ENCODE measurements around the gene ZBTB48.
"Not testable (repeated sequence)": the region's sequence is repeated elsewhere in the genome, so short reads cannot be mapped to it uniquely, and the experiment has no call there.

ZBTB48 gene

DNA sequence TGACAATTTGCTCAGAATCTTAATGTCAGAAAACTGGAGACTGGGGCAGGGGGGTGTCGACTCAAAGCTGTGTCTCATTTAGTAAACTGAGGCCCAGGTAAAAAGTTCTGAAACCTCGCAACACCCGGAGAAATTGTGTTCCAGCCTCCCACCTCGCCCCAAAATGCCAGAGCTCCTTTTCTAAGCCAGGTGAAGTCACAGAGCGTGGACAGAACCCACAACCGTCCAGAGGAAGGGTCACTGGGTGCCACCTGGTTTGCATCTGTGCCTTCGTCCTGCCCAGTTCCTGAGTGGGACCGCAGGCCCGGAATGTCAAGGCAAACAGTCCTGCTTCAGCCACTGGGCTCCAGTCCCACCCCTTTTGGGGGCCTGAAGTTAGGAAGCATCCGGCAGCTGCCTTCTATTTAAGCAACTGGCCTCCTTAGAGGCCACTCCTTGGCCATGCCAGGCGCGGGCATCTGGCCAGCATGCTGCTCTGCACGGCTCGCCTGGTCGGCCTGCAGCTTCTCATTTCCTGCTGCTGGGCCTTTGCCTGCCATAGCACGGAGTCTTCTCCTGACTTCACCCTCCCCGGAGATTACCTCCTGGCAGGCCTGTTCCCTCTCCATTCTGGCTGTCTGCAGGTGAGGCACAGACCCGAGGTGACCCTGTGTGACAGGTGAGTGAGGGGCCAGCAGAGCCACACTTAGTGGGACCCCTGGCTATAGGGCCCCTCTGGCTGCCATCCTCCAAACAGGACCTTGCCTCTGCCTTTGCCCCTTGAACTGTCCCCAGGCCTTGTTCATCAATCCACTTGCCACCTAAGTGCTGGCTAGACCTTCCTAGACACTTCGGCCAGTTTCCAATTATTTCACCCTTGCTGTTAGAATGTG is 24.7 kb upstream of the ZBTB48 start, which contains the start of gene TAS1R1:
TAS1R1 (plus strand) TSS at position 401 of the 872 bp plus-strand sequence; CDS start at position 468, 67 bp downstream.
- DNase-seq = no peak
- TF ChIP-seq GATA1 (IDR thresholded peaks at IDR 0.05; ENCODE audit: low read depth, low read length) (no peak), POLR2A (IDR thresholded peaks at IDR 0.05; ENCODE audit: low read length) (no peak)

GRCh38 chr1:6557597-6557996 is 22.2 kb upstream of the ZBTB48 start:
- DNase-seq = no peak
- TF ChIP-seq GATA1 (IDR thresholded peaks at IDR 0.05; ENCODE audit: low read depth, low read length) = no peak

GRCh38 chr1:6559161-6559560 is 20.6 kb upstream of the ZBTB48 start:
- not testable (repeated sequence) for DNase-seq

DNA sequence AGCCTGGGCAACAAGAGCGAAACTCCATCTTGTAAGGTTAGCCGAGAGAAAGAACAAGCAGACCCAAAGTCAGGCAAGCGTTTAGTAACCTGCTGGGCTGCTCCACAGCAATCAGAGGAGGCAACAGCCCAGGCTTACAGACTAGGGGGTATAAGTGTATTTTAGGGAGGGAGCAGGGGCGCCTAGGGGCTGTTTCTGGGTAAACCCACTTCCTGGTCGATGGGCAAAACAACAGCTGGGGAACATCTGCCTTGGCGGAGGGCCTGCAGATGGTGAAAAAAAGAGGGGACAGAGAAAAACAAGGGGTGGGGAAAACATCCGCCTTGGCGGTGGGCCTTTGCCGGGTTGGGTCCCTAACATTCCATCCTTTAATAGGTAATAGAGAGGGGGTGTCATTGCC is 19.5 kb upstream of the ZBTB48 start:
- no peak for DNase-seq
- no peak for TF ChIP-seq GATA1 (IDR thresholded peaks at IDR 0.05; ENCODE audit: low read depth, low read length)
- no peak for TF ChIP-seq POLR2A (IDR thresholded peaks at IDR 0.05; ENCODE audit: low read length)

GRCh38 chr1:6569033-6569432 is 10.8 kb upstream of the ZBTB48 start:
- TF ChIP-seq GATA1 (IDR thresholded peaks at IDR 0.05; ENCODE audit: low read depth, low read length) (no peak), POLR2A (IDR thresholded peaks at IDR 0.05; ENCODE audit: low read length) (no peak)
- DNase-seq = no peak

- DNase-seq = no peak
- no peak for TF ChIP-seq POLR2A (IDR thresholded peaks at IDR 0.05; ENCODE audit: low read length)
- no peak for TF ChIP-seq GATA1 (IDR thresholded peaks at IDR 0.05; ENCODE audit: low read depth, low read length)
These were observed 9.7 kb upstream of the ZBTB48 start for GRCh38 chr1:6570100-6570499.

DNA sequence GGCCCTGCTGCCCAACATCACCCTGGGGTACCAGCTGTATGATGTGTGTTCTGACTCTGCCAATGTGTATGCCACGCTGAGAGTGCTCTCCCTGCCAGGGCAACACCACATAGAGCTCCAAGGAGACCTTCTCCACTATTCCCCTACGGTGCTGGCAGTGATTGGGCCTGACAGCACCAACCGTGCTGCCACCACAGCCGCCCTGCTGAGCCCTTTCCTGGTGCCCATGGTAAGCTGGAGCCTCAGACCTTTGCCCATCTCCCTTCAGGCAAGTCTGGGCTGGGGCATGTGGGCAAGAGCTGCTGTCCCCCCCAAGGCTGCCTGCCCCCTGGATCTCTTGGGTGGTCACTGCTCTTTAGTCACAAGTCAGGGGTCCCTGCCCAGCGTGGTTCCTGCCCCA is 8.8 kb upstream of the ZBTB48 start:
- TF ChIP-seq POLR2A (IDR thresholded peaks at IDR 0.05; ENCODE audit: low read length) = no peak
- DNase-seq = no peak

DNA sequence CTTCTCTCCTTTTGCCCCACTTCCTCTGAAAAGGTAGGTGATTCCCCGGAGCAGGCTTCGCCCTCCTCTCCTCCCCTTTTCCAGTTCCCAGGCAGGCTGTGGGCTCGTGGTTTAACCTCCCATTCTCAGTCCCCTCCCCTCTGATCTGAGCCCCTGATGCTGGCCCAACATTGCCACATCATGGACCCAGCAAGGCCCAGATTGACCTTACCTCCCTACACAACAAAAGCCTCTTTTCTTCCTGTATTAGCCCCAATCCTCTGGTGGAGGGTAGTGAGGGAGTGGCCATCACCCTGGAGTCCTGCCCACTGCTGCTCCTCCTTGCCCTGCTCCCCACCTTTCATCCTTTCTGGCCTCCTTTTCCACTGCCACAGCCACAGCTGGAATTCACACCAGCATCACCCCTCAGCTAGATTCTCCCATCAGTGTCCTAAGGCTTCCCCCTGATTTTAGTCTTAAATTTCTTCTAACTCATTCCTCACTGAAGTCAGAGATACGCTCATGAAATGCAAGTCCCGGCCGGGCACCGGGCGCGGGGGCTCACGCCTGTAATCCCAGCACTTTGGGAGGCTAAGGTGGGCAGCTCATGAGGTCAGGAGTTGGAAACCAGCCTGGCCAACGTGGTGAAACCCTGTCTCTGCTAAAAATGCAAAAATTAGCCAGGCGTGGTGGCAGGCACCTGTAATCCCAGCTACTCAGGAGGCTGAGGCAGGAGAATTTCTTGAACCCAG is 7.0 kb upstream of the ZBTB48 start:
- no peak for DNase-seq
- TF ChIP-seq GATA1 (IDR thresholded peaks at IDR 0.05; ENCODE audit: low read depth, low read length) (no peak), POLR2A (IDR thresholded peaks at IDR 0.05; ENCODE audit: low read length) (no peak)

GRCh38 chr1:6574025-6574620 is 5.7 kb upstream of the ZBTB48 start:
- TF ChIP-seq GATA1 (IDR thresholded peaks at IDR 0.05; ENCODE audit: low read depth, low read length) = no peak
- TF ChIP-seq POLR2A (IDR thresholded peaks at IDR 0.05; ENCODE audit: low read length) = no peak
- no peak for DNase-seq

GRCh38 chr1:6574818-6575217 is 5.0 kb upstream of the ZBTB48 start:
- no peak for DNase-seq
- TF ChIP-seq POLR2A (IDR thresholded peaks at IDR 0.05; ENCODE audit: low read length) = no peak
- TF ChIP-seq GATA1 (IDR thresholded peaks at IDR 0.05; ENCODE audit: low read depth, low read length) = no peak

DNA sequence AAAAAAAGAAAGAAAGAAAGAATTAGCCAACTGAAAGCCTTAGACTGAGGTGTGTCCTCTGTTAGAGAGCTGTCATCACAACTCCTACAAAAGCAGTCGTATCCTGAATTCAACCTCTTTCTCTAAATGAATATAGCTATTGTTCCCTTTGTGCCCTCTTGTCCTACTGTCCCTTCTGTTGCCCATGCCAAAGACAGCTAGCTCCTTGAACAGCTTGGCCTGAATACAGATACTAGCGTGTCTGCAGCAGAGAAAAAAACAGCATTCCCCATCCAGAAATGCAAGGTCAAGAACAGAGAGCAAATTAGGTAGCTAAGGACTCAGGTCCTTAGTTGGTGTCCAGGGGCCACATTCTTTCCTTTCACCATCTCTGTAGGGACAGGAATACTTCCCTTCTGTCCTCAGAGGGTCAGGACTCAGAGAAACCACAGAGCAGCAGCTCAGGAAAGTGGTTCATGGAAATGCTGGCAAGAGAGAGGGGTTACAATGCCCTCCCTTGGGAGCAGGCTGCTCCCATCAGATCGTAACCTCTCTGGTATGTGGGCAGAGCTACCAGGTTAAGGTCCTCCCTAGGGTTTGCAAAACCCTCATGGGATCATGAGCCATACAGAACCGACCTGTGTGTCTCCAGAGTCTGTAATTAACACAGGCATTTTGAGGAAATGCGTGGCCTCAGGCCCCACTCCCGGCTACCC is 1.8 kb upstream of the ZBTB48 start:
- no peak for DNase-seq

DNA sequence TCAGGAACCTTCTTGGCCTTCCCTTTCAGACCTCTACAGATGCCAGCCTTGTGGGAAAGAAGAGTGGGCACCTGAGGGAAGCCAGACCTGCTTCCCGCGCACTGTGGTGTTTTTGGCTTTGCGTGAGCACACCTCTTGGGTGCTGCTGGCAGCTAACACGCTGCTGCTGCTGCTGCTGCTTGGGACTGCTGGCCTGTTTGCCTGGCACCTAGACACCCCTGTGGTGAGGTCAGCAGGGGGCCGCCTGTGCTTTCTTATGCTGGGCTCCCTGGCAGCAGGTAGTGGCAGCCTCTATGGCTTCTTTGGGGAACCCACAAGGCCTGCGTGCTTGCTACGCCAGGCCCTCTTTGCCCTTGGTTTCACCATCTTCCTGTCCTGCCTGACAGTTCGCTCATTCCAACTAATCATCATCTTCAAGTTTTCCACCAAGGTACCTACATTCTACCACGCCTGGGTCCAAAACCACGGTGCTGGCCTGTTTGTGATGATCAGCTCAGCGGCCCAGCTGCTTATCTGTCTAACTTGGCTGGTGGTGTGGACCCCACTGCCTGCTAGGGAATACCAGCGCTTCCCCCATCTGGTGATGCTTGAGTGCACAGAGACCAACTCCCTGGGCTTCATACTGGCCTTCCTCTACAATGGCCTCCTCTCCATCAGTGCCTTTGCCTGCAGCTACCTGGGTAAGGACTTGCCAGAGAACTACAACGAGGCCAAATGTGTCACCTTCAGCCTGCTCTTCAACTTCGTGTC is 995 bp upstream of the ZBTB48 start:
- TF ChIP-seq GATA1 (IDR thresholded peaks at IDR 0.05; ENCODE audit: low read depth, low read length) (no peak), POLR2A (IDR thresholded peaks at IDR 0.05; ENCODE audit: low read length) (no peak)
- DNase-seq = peak in 1 of 2 experiments; percentile 36

More for the DNA sequence above, 1.8 kb upstream of the ZBTB48 start:
- no peak for TF ChIP-seq GATA1 (IDR thresholded peaks at IDR 0.05; ENCODE audit: low read depth, low read length)
- no peak for TF ChIP-seq POLR2A (IDR thresholded peaks at IDR 0.05; ENCODE audit: low read length)

DNA sequence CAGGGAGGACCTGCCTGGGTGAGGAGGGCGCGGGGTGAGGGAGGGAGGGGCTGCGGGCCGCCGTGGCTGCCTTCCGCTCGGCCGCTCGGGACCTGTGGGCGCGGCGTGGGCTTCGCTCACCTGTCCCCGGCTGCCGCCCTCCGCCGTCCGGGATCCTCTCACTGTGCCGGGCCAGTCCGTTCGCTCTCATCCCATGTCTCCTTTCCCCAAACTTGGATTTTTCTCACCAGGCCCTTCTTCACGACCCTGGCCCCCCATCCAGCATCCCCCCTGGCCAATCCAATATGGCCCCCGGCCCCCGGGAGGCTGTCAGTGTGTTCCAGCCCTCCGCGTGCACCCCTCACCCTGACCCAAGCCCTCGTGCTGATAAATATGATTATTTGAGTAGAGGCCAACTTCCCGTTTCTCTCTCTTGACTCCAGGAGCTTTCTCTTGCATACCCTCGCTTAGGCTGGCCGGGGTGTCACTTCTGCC is 362 bp downstream of the ZBTB48 start:
- peak; percentile 66 for TF ChIP-seq POLR2A (IDR thresholded peaks at IDR 0.05; ENCODE audit: low read length)
- no peak for TF ChIP-seq GATA1 (IDR thresholded peaks at IDR 0.05; ENCODE audit: low read depth, low read length)

More for the DNA sequence above, 362 bp downstream of the ZBTB48 start:
- peak in 1 of 2 experiments; percentile 67 for DNase-seq
